ACHN (cell line): Measurements from ENCODE around the gene TALDO1.

Experiments used
- DNase-seq: peaks from one replicate; pipeline ENCODE4 v3.0.0-alpha.2; 2015
- in situ Hi-C: cut with HindIII; loops from 2 replicates; pipeline ENCODE4 v1.10.0; 2017; ENCODE audit warnings: low sequenced_read_pairs, low pct_ligation_motif_present, low pct_unique_long_range_greater_than_20kb

The TALDO1 gene

GRCh38 chr11:776561-777287 lies 29.5 kb downstream of the TALDO1 start:
- in situ Hi-C loops, result no loop called here
- peak; percentile 39 for DNase-seq

GRCh38 chr11:777288-778255 lies 30.3 kb downstream of the TALDO1 start, which contains the start of gene GATD1:
TSS of gene GATD1 (minus strand) at chr11:777487. CDS start at chr11:777462, 25 bp downstream.
- peak; percentile 86 for DNase-seq
- in situ Hi-C loops, result no loop called here

GRCh38 chr11:778976-779954 lies 32.0 kb downstream of the TALDO1 start:
- in situ Hi-C loops, result no loop called here
- DNase-seq, result no peak

- in situ Hi-C loops, result no loop called here
- DNase-seq, result no peak
Measured at GRCh38 chr11:779955-780532, 32.8 kb downstream of the TALDO1 start.

GRCh38 chr11:782264-783174 lies 35.3 kb downstream of the TALDO1 start:
- in situ Hi-C loops, result no loop called here
- no peak for DNase-seq

GRCh38 chr11:783581-784015 lies 36.3 kb downstream of the TALDO1 start:
- DNase-seq, result no peak

GRCh38 chr11:786235-787083 lies 39.2 kb downstream of the TALDO1 start:
- no peak for DNase-seq
- in situ Hi-C loops, result no loop called here

More at GRCh38 chr11:783581-784015, 36.3 kb downstream of the TALDO1 start:
- in situ Hi-C loops, result no loop called here

- in situ Hi-C loops, result no loop called here
- DNase-seq, result no peak
Measured at GRCh38 chr11:787084-787675, 39.9 kb downstream of the TALDO1 start.

GRCh38 chr11:788009-788640 lies 40.9 kb downstream of the TALDO1 start:
- in situ Hi-C loops, result no loop called here

GRCh38 chr11:788953-789940 lies 42.0 kb downstream of the TALDO1 start:
- no peak for DNase-seq

More at GRCh38 chr11:788009-788640, 40.9 kb downstream of the TALDO1 start:
- DNase-seq, result no peak

GRCh38 chr11:789943-790342 lies 42.7 kb downstream of the TALDO1 start, which contains the start of gene CEND1:
TSS of gene CEND1 (minus strand) at chr11:790090. CDS start at chr11:788576, 1,514 bp downstream.
- peak; percentile 40 for DNase-seq
- in situ Hi-C loops, result no loop called here

More at GRCh38 chr11:788953-789940, 42.0 kb downstream of the TALDO1 start:
- in situ Hi-C loops, result no loop called here

GRCh38 chr11:790721-791564 lies 43.7 kb downstream of the TALDO1 start:
- no peak for DNase-seq
- in situ Hi-C loops, result no loop called here
